Activated CD8-positive, alpha-beta T cell treated with anti-CD3 and anti-CD28 coated beads for 36 hours (primary cell): ENCODE data around the gene RPP25L. TPM values are rescaled to one million over a fixed set of nuclear protein-coding genes. Genes with fewer than 3 reads are reported as not detected.

Experiments used
- ATAC-seq: fragments of 200-7000 bp; cut with Tn5 transposase; one replicate; pipeline ENCODE4 v1.10.0; 2021; ENCODE audit warnings: mild to moderate bottlenecking, moderate library complexity
- CTCF ChIA-PET: fragments of 350-600 bp; sonication (Branson Sonifier 250); formaldehyde crosslinking; loops from one replicate; lab custom pipeline; 2021; ENCODE audit warnings: antibody characterized with exemption; lab: Charles Lee
- POLR2A ChIA-PET: fragments of 350-600 bp; sonication (Branson Sonifier 250); formaldehyde crosslinking; loops from one replicate; lab custom pipeline; 2021; ENCODE audit warnings: antibody characterized with exemption; lab: Charles Lee
- DNase-seq: peaks from one replicate; pipeline ENCODE4 v3.0.0-alpha.2; 2020
- H3K27ac Mint-ChIP-seq: one replicate; pipeline ENCODE4 v1.8.0; 2021; ENCODE audit warnings: mild to moderate bottlenecking, mixed read lengths
- H3K27me3 Mint-ChIP-seq: one replicate; pipeline ENCODE4 v1.8.0; 2021; ENCODE audit warnings: mixed read lengths
- H3K36me3 Mint-ChIP-seq: one replicate; pipeline ENCODE4 v1.8.0; 2021; ENCODE audit warnings: low read depth, mixed read lengths
- H3K4me1 Mint-ChIP-seq: one replicate; pipeline ENCODE4 v1.8.0; 2021; ENCODE audit warnings: low read depth, mixed read lengths
- H3K4me3 Mint-ChIP-seq: one replicate; pipeline ENCODE4 v1.8.0; 2021; ENCODE audit warnings: mild to moderate bottlenecking, moderate library complexity, mixed read lengths
- H3K9me3 Mint-ChIP-seq: one replicate; pipeline ENCODE4 v1.8.0; 2021; ENCODE audit warnings: mixed read lengths
- CTCF ChIP-seq: fragments of 200-600 bp; IDR thresholded peaks from one replicate; pipeline ENCODE4 v1.8.0; 2022; ENCODE audit warnings: antibody characterized with exemption, mild to moderate bottlenecking
- intact Hi-C: fragments of 100-400 bp; cut with micrococcal nuclease; formaldehyde crosslinking; loops from one replicate; pipeline ENCODE4 v1.10.0; 2022
- total RNA-seq, 2 experiments: library from RNA; stranded (reverse); gene quantifications; one replicate each; pipeline ENCODE4 v1.2.3, GENCODE V29; 2021

RPP25L gene
- total RNA-seq, 2 experiments from 2014 or later: 37.9 to 38.7 TPM

DNA sequence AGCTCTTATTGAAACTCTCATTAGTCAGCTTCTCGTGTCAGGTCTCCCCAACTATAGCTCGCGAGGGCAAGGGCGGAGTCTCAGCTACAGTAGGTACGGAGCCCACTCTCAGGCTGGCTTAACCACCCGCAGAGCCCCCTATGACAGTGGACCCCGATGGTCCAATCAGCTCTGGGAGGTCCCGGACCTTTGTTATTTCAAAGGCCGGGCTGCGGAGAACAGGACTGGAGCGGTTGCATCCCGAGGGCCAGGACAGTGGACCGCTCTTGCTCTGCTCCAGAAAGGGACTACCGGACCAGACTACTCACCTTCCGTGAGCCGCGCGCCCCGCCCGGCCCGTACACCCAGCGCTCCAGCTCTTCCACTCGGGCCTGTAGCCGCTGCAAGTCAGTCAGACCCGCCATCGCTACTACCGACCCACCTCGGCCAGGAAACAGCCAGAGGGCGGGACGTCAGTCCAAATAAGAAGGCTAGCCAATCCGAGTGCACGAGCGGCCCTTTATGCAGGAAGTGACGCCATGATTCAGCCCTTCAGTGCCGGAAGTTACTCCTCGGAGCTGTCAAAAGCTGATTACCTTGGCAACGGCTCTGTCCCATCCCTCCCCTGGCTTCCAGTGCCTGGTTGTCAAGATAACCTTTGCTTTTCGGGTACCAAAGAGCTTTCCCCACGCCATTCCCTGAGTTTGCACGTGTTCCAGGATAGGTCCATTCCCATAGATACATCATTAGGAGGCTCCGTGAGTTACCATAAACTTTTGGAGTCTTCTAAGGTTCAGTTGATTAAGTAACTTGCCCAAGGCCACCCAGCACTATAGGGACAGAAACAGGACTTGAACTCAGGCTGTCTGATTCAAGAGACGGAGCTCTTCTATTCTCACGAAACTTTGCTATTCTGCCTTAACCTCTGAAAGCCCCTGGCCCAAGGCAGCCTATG, 8.4 kb upstream of the RPP25L start, which contains the start of gene DCTN3:
DCTN3 (minus strand) TSS at position 435 of the 934 bp plus-strand sequence; CDS start at position 404, 31 bp downstream.
- intact Hi-C loops: no loop called here
- peak; percentile 97 for DNase-seq
- Mint-ChIP-seq H3K27ac (peak within 1 kb of the TSS; percentile 75), H3K9me3 (no peaks in the 10 kb centered on the region), H3K4me3 (peak within 1 kb of the TSS; percentile 91), H3K36me3 (no peaks in the 10 kb centered on the region), H3K27me3 (peaks cover 17% of the 10 kb centered on the region), H3K4me1 (peaks cover 26% of the 10 kb centered on the region)
- CTCF ChIA-PET: interaction anchor here (1.1 to 7.6 kb wide), 10 partner anchors 9 to 82 kb away, joined by 3 to 142 read pairs (median 6); partner anchors contain the start of genes ARID3C, GALT, RPP25L and SIGMAR1
- TF ChIP-seq CTCF: no peak
- POLR2A ChIA-PET: interaction anchor here (0.7 to 7.3 kb wide), 7 partner anchors 9 to 440 kb away, joined by 3 to 59 read pairs (median 4); partner anchors contain the start of genes ARID3C, GALT, RPP25L and SIGMAR1
- peak; percentile 99 for ATAC-seq

DNA sequence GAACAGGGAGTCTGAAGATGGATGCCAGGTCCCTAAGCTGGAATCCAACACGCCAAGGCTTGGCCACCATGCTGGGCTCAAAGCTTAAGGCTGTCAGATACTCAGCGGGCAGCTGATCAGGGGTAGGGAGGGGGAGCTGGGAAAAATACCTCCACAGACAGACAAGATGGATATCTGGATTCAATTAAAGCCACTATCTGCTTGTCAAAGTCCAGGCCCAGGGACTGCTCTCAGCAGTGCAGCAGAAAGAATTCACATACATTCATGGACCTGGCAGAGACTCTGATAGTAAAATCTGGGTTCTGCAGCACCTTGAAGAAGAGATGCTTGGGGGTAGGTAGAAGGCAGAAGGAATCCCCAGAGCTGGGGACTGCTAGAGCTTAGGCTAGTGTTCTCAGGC, 3.2 kb upstream of the RPP25L start:
- no peaks in the 10 kb centered on the region for H3K27me3 Mint-ChIP-seq
- POLR2A ChIA-PET: interaction anchor here (0.6 to 1.6 kb wide), 5 partner anchors 11 to 31 kb away, joined by 3 to 5 read pairs (median 4); partner anchors contain the start of gene GALT
- intact Hi-C loops: no loop called here

GRCh38 chr9:34612788-34613390, 992 bp upstream of the RPP25L start:
- Mint-ChIP-seq H3K36me3 (peaks cover 17% of the 10 kb centered on the region), H3K4me3 (peak overlapping the region; percentile 87), H3K27me3 (no peaks in the 10 kb centered on the region), H3K4me1 (peaks cover 20% of the 10 kb centered on the region), H3K9me3 (no peaks in the 10 kb centered on the region), H3K27ac (peak overlapping the region; percentile 92)
- ATAC-seq: peak; percentile 40
- CTCF ChIA-PET: interaction anchor here (0.7 to 8.3 kb wide), 14 partner anchors 8 to 90 kb away, joined by 3 to 142 read pairs (median 6); partner anchors contain the start of genes DCTN3, GALT and SIGMAR1
- peak; percentile 81 for DNase-seq
- TF ChIP-seq CTCF: peak; percentile 76
- POLR2A ChIA-PET: interaction anchor here (0.9 to 2.2 kb wide), 6 partner anchors 9 to 33 kb away, joined by 3 to 35 read pairs (median 4); partner anchors contain the start of genes GALT and SIGMAR1
- intact Hi-C loops: loop anchor here (2.0 kb wide), 1 partner anchor 22 kb away; no protein-coding TSS in a partner anchor

More for the DNA sequence above, 3.2 kb upstream of the RPP25L start:
- no peak overlapping the region for H3K27ac Mint-ChIP-seq
- TF ChIP-seq CTCF: no peak
- DNase-seq: no peak
- CTCF ChIA-PET: interaction anchor here (1.2 to 8.3 kb wide), 4 partner anchors 11 to 68 kb away, joined by 4 to 142 read pairs (median 4); partner anchors contain the start of gene SIGMAR1
- H3K4me1 Mint-ChIP-seq: peaks cover 30% of the 10 kb centered on the region
- no peaks in the 10 kb centered on the region for H3K9me3 Mint-ChIP-seq
- no peak overlapping the region for H3K4me3 Mint-ChIP-seq
- peaks cover 11% of the 10 kb centered on the region for H3K36me3 Mint-ChIP-seq
- ATAC-seq: no peak

- POLR2A ChIA-PET: interaction anchor here (1.0 to 2.2 kb wide), 4 partner anchors 9 to 155 kb away, joined by 4 to 35 read pairs (median 4); partner anchors contain the start of genes DCTN3 and SIGMAR1
- CTCF ChIA-PET: interaction anchor here (0.6 to 8.3 kb wide), 10 partner anchors 9 to 461 kb away, joined by 3 to 142 read pairs (median 6); partner anchors contain the start of genes DCTN3, GALT, MYORG and SIGMAR1
- no peak for TF ChIP-seq CTCF
- Mint-ChIP-seq H3K36me3 (peaks cover 17% of the 10 kb centered on the region), H3K9me3 (no peaks in the 10 kb centered on the region), H3K4me3 (peak overlapping the region; percentile 87), H3K4me1 (peaks cover 20% of the 10 kb centered on the region), H3K27me3 (no peaks in the 10 kb centered on the region), H3K27ac (peak overlapping the region; percentile 92)
- no peak for DNase-seq
- intact Hi-C loops: no loop called here
- peak; percentile 9 for ATAC-seq
Observed at GRCh38 chr9:34611251-34611810, 566 bp downstream of the RPP25L start.
